ENCODE data around the gene IFNA21. TPM values are rescaled to one million over a fixed set of nuclear protein-coding genes. Genes with fewer than 3 reads are reported as not detected.
"Not testable (repeated sequence)": the region's sequence is repeated elsewhere in the genome, so short reads cannot be mapped to it uniquely, and the experiment has no call there.

Gene IFNA21
- total RNA-seq, 1 experiment from 2014 or later: not detected

- H3K4me2 ChIP-seq (ENCODE audit: low read depth, low read length, poor library complexity, severe bottlenecking); H2AFZ ChIP-seq (ENCODE audit: low read length); H3K36me3 ChIP-seq (ENCODE audit: insufficient read depth, low read length); H3K9ac ChIP-seq (ENCODE audit: low read length); H3K9me2 ChIP-seq (replicated peaks; ENCODE audit: insufficient read depth, low read length); H3K9me3 ChIP-seq (ENCODE audit: low read length); H4K20me1 ChIP-seq (ENCODE audit: insufficient read depth, low read depth, low read length); H3K4me3 ChIP-seq (ENCODE audit: low read length); H3K79me2 ChIP-seq (ENCODE audit: low read length); H3K27me3 ChIP-seq (ENCODE audit: low read length); H3K27ac ChIP-seq (ENCODE audit: low read length); H3K4me1 ChIP-seq (ENCODE audit: low read length): not testable (repeated sequence)
- DNase-seq: peak; percentile 69
These were observed 28.7 kb upstream of the IFNA21 start for GRCh38 chr9:21194867-21195776.

- not testable (repeated sequence) for H3K9ac ChIP-seq (ENCODE audit: low read length); H3K4me3 ChIP-seq (ENCODE audit: low read length); H3K27me3 ChIP-seq (ENCODE audit: low read length); H3K4me1 ChIP-seq (ENCODE audit: low read length); H3K36me3 ChIP-seq (ENCODE audit: insufficient read depth, low read length); H3K9me3 ChIP-seq (ENCODE audit: low read length); H3K27ac ChIP-seq (ENCODE audit: low read length); DNase-seq; H2AFZ ChIP-seq (ENCODE audit: low read length); H3K79me2 ChIP-seq (ENCODE audit: low read length); H3K9me2 ChIP-seq (replicated peaks; ENCODE audit: insufficient read depth, low read length); H4K20me1 ChIP-seq (ENCODE audit: insufficient read depth, low read depth, low read length); H3K4me2 ChIP-seq (ENCODE audit: low read depth, low read length, poor library complexity, severe bottlenecking)
These were observed 21.0 kb upstream of the IFNA21 start, which contains the start of gene IFNA4 for GRCh38 chr9:21187487-21187886. Gene IFNA4 (minus strand): TSS chr9:21187587. CDS start chr9:21187531, 56 bp downstream.

GRCh38 chr9:21182810-21183736, 16.6 kb upstream of the IFNA21 start:
- not testable (repeated sequence) for H2AFZ ChIP-seq (ENCODE audit: low read length); H4K20me1 ChIP-seq (ENCODE audit: insufficient read depth, low read depth, low read length); H3K9me2 ChIP-seq (replicated peaks; ENCODE audit: insufficient read depth, low read length); H3K36me3 ChIP-seq (ENCODE audit: insufficient read depth, low read length); H3K9me3 ChIP-seq (ENCODE audit: low read length); H3K4me2 ChIP-seq (ENCODE audit: low read depth, low read length, poor library complexity, severe bottlenecking); H3K4me3 ChIP-seq (ENCODE audit: low read length); H3K79me2 ChIP-seq (ENCODE audit: low read length); H3K27ac ChIP-seq (ENCODE audit: low read length); H3K4me1 ChIP-seq (ENCODE audit: low read length); H3K27me3 ChIP-seq (ENCODE audit: low read length); H3K9ac ChIP-seq (ENCODE audit: low read length)
- peak; percentile 72 for DNase-seq

GRCh38 chr9:21174671-21175070, 8.2 kb upstream of the IFNA21 start:
- Histone ChIP-seq H3K27ac (ENCODE audit: low read length) (no peak overlapping the region), H3K9me3 (ENCODE audit: low read length) (no peaks in the 10 kb centered on the region), H3K4me1 (ENCODE audit: low read length) (no peaks in the 10 kb centered on the region), H3K27me3 (ENCODE audit: low read length) (no peaks in the 10 kb centered on the region), H3K79me2 (ENCODE audit: low read length) (no peaks in the 10 kb centered on the region), H2AFZ (ENCODE audit: low read length) (no peak overlapping the region), H3K4me2 (ENCODE audit: low read depth, low read length, poor library complexity, severe bottlenecking) (no peak overlapping the region), H3K9me2 (replicated peaks; ENCODE audit: insufficient read depth, low read length) (no peaks in the 10 kb centered on the region), H3K36me3 (ENCODE audit: insufficient read depth, low read length) (no peaks in the 10 kb centered on the region), H4K20me1 (ENCODE audit: insufficient read depth, low read depth, low read length) (peaks cover 2% of the 10 kb centered on the region; the same call in 1 of the 2 replicates), H3K9ac (ENCODE audit: low read length) (no peak overlapping the region), H3K4me3 (ENCODE audit: low read length) (no peak overlapping the region)
- no peak for DNase-seq

- Histone ChIP-seq H3K4me3 (ENCODE audit: low read length) (no peak overlapping the region), H3K27ac (ENCODE audit: low read length) (no peak overlapping the region), H3K4me2 (ENCODE audit: low read depth, low read length, poor library complexity, severe bottlenecking) (no peak overlapping the region), H3K9me2 (replicated peaks; ENCODE audit: insufficient read depth, low read length) (no peaks in the 10 kb centered on the region), H3K27me3 (ENCODE audit: low read length) (no peaks in the 10 kb centered on the region), H3K9me3 (ENCODE audit: low read length) (no peaks in the 10 kb centered on the region), H2AFZ (ENCODE audit: low read length) (no peak overlapping the region), H3K9ac (ENCODE audit: low read length) (no peak overlapping the region), H3K79me2 (ENCODE audit: low read length) (no peaks in the 10 kb centered on the region), H3K4me1 (ENCODE audit: low read length) (no peaks in the 10 kb centered on the region), H3K36me3 (ENCODE audit: insufficient read depth, low read length) (no peaks in the 10 kb centered on the region), H4K20me1 (ENCODE audit: insufficient read depth, low read depth, low read length) (no peaks in the 10 kb centered on the region)
- no peak for DNase-seq
These were observed 5.7 kb upstream of the IFNA21 start for GRCh38 chr9:21172156-21172555.

- no peaks in the 10 kb centered on the region for H4K20me1 ChIP-seq (ENCODE audit: insufficient read depth, low read depth, low read length)
- no peaks in the 10 kb centered on the region for H3K9me3 ChIP-seq (ENCODE audit: low read length)
- no peaks in the 10 kb centered on the region for H3K9me2 ChIP-seq (replicated peaks; ENCODE audit: insufficient read depth, low read length)
- no peaks in the 10 kb centered on the region for H3K36me3 ChIP-seq (ENCODE audit: insufficient read depth, low read length)
- H3K4me1 ChIP-seq (ENCODE audit: low read length): no peaks in the 10 kb centered on the region
- DNase-seq: no peak
- H3K27me3 ChIP-seq (ENCODE audit: low read length): no peaks in the 10 kb centered on the region
- no peaks in the 10 kb centered on the region for H3K79me2 ChIP-seq (ENCODE audit: low read length)
- no peak overlapping the region for H3K27ac ChIP-seq (ENCODE audit: low read length)
- H3K9ac ChIP-seq (ENCODE audit: low read length): no peak overlapping the region
- no peak overlapping the region for H3K4me2 ChIP-seq (ENCODE audit: low read depth, low read length, poor library complexity, severe bottlenecking)
- no peak overlapping the region for H3K4me3 ChIP-seq (ENCODE audit: low read length)
- H2AFZ ChIP-seq (ENCODE audit: low read length): no peak overlapping the region
These were observed 4.9 kb upstream of the IFNA21 start for GRCh38 chr9:21171351-21171750.

GRCh38 chr9:21165516-21165915, 944 bp downstream of the IFNA21 start:
- H3K9me2 ChIP-seq (replicated peaks; ENCODE audit: insufficient read depth, low read length): no peaks in the 10 kb centered on the region
- no peak for DNase-seq
- no peaks in the 10 kb centered on the region for H3K4me1 ChIP-seq (ENCODE audit: low read length)
- no peak overlapping the region for H3K4me3 ChIP-seq (ENCODE audit: low read length)
- no peak overlapping the region for H2AFZ ChIP-seq (ENCODE audit: low read length)
- no peak overlapping the region for H3K9ac ChIP-seq (ENCODE audit: low read length)
- no peak overlapping the region for H3K4me2 ChIP-seq (ENCODE audit: low read depth, low read length, poor library complexity, severe bottlenecking)
- no peaks in the 10 kb centered on the region for H3K36me3 ChIP-seq (ENCODE audit: insufficient read depth, low read length)
- no peaks in the 10 kb centered on the region for H3K27me3 ChIP-seq (ENCODE audit: low read length)
- H3K27ac ChIP-seq (ENCODE audit: low read length): no peak overlapping the region
- H3K9me3 ChIP-seq (ENCODE audit: low read length): no peaks in the 10 kb centered on the region
- H3K79me2 ChIP-seq (ENCODE audit: low read length): no peaks in the 10 kb centered on the region
- H4K20me1 ChIP-seq (ENCODE audit: insufficient read depth, low read depth, low read length): no peaks in the 10 kb centered on the region

- no peaks in the 10 kb centered on the region for H3K36me3 ChIP-seq (ENCODE audit: insufficient read depth, low read length)
These were observed 6.3 kb downstream of the IFNA21 start for GRCh38 chr9:21160178-21160577.

More at GRCh38 chr9:21160178-21160577, 6.3 kb downstream of the IFNA21 start:
- no peaks in the 10 kb centered on the region for H3K9me2 ChIP-seq (replicated peaks; ENCODE audit: insufficient read depth, low read length)
- no peaks in the 10 kb centered on the region for H4K20me1 ChIP-seq (ENCODE audit: insufficient read depth, low read depth, low read length)
- H3K79me2 ChIP-seq (ENCODE audit: low read length): no peaks in the 10 kb centered on the region
- no peak overlapping the region for H2AFZ ChIP-seq (ENCODE audit: low read length)
- H3K4me3 ChIP-seq (ENCODE audit: low read length): no peak overlapping the region
- H3K4me1 ChIP-seq (ENCODE audit: low read length): no peaks in the 10 kb centered on the region
- H3K4me2 ChIP-seq (ENCODE audit: low read depth, low read length, poor library complexity, severe bottlenecking): no peak overlapping the region
- DNase-seq: no peak
- H3K9me3 ChIP-seq (ENCODE audit: low read length): no peaks in the 10 kb centered on the region
- H3K27ac ChIP-seq (ENCODE audit: low read length): no peak overlapping the region
- no peak overlapping the region for H3K9ac ChIP-seq (ENCODE audit: low read length)
- no peaks in the 10 kb centered on the region for H3K27me3 ChIP-seq (ENCODE audit: low read length)
